ENCODE data around the gene HSPA14.

DNA sequence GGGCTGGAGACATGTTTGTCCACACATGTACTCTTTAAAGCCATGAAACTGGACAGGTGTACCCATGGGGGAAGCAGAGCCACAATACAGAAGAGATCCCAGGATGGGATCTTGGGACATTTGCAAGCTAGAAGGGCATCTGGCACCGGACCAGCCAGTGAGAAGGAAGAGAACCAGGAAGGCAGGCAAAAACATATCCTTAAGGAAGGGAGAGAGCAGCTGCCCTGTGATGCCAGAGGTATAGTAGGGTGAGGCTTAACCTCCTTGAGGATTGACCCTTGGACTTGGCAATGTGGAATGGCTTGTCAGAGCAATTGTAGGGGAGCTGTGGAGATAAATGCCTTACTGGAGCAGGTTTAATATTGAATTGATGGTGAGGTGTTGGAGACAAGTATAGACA is 22.7 kb downstream of the HSPA14 start:
- TF ChIP-seq CTCF (IDR thresholded peaks at IDR 0.05) (no peak), POLR2A (IDR thresholded peaks at IDR 0.05) (no peak)
